ENCODE measurements around the gene DST.

Gene DST

DNA sequence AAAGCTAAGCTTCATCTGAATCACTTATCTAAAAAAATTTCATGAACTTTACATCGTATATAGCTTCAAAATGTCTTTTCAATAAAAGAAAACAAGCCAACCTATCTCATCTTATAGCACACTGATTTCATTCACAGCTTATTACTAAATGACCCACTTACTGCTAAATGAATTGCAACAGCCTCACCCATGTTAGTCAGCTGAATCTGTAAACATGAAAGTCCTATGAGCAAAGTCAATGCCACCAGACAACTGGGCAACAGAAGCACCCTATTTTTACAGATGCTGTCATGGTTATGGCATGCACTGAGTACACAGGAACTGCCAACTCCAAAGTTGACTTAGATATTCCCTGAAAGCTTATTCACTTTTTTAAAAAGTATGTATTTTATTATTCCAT, 41.2 kb upstream of the DST start:
- no peak for DNase-seq (ENCODE audit: extremely low read depth, low read depth)
- TF ChIP-seq, protein P1, sequence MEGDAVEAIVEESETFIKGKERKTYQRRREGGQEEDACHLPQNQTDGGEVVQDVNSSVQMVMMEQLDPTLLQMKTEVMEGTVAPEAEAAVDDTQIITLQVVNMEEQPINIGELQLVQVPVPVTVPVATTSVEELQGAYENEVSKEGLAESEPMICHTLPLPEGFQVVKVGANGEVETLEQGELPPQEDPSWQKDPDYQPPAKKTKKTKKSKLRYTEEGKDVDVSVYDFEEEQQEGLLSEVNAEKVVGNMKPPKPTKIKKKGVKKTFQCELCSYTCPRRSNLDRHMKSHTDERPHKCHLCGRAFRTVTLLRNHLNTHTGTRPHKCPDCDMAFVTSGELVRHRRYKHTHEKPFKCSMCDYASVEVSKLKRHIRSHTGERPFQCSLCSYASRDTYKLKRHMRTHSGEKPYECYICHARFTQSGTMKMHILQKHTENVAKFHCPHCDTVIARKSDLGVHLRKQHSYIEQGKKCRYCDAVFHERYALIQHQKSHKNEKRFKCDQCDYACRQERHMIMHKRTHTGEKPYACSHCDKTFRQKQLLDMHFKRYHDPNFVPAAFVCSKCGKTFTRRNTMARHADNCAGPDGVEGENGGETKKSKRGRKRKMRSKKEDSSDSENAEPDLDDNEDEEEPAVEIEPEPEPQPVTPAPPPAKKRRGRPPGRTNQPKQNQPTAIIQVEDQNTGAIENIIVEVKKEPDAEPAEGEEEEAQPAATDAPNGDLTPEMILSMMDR (IDR thresholded peaks at IDR 0.05; ENCODE audit: low read depth, low read length, missing control alignments): no peak
- H3K4me3 ChIP-seq (replicated peaks; ENCODE audit: low read depth, low read length): no peak overlapping the region

- no peak overlapping the region for H3K4me3 ChIP-seq (replicated peaks; ENCODE audit: low read depth, low read length)
- TF ChIP-seq, protein P1 (IDR thresholded peaks at IDR 0.05; ENCODE audit: low read depth, low read length, missing control alignments): no peak
- DNase-seq (ENCODE audit: extremely low read depth, low read depth): no peak
Measured at GRCh38 chr6:56682635-56683034, 39.9 kb upstream of the DST start.

DNA sequence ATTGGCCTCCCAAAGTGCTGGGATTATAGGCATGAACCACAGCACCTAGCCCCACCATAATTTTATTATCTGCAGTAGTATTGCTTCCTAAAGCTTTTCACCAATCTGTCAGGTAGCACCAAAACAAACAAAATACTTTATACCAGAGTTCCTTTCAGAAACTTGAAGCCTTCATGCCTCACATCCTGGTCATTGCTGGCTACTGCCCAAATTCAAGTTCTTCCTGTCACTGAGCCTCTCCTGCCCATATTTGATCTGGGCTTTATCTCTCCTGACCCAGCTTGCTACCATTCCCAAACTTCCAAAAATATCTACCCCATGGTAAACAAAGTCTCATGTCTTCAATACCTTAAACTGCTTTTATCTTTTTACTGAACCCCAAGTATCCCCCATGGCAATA, 34.9 kb upstream of the DST start:
- H3K4me3 ChIP-seq (replicated peaks; ENCODE audit: low read depth, low read length): no peak overlapping the region
- DNase-seq (ENCODE audit: extremely low read depth, low read depth): no peak
- TF ChIP-seq, protein P1 (IDR thresholded peaks at IDR 0.05; ENCODE audit: low read depth, low read length, missing control alignments): no peak

- TF ChIP-seq, protein P1 (IDR thresholded peaks at IDR 0.05; ENCODE audit: low read depth, low read length, missing control alignments): no peak
- DNase-seq (ENCODE audit: extremely low read depth, low read depth): no peak
- H3K4me3 ChIP-seq (replicated peaks; ENCODE audit: low read depth, low read length): no peak overlapping the region
Measured at GRCh38 chr6:56671651-56672461, 29.2 kb upstream of the DST start.

- TF ChIP-seq, protein P1 (IDR thresholded peaks at IDR 0.05; ENCODE audit: low read depth, low read length, missing control alignments): no peak
- no peak overlapping the region for H3K4me3 ChIP-seq (replicated peaks; ENCODE audit: low read depth, low read length)
- DNase-seq (ENCODE audit: extremely low read depth, low read depth): no peak
Measured at GRCh38 chr6:56671160-56671559, 28.5 kb upstream of the DST start.

DNA sequence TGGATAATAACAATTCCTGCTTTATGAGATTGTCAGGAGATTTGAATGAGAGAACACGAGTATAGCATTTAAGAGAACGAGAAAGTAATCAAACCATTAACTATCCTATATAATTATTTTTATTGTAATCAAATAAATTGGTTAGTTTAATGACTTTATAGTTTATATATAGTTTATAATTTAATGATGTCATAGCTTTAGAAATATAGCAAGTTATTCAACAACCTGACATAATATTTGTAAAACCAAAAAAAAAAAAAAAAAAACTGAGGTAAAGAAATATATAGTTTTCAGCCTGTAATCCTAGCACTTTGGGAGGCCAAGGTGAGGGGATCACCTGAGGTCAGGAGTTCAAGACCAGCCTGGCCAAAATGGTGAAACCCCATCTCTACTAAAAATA, 26.4 kb upstream of the DST start:
- no peak for DNase-seq (ENCODE audit: extremely low read depth, low read depth)
- TF ChIP-seq, protein P1 (IDR thresholded peaks at IDR 0.05; ENCODE audit: low read depth, low read length, missing control alignments): no peak
- H3K4me3 ChIP-seq (replicated peaks; ENCODE audit: low read depth, low read length): no peak overlapping the region

GRCh38 chr6:56668158-56668557, 25.5 kb upstream of the DST start:
- no peak for DNase-seq (ENCODE audit: extremely low read depth, low read depth)
- H3K4me3 ChIP-seq (replicated peaks; ENCODE audit: low read depth, low read length): no peak overlapping the region
- TF ChIP-seq, protein P1 (IDR thresholded peaks at IDR 0.05; ENCODE audit: low read depth, low read length, missing control alignments): no peak

All from HFF-Myc (cell line).